Hepatocyte (in vitro differentiated cells): ENCODE data around the gene ITGA1. TPM values are rescaled to one million over a fixed set of nuclear protein-coding genes. Genes with fewer than 3 reads are reported as not detected.

Experiments used
- DNase-seq: peaks from one replicate; pipeline ENCODE4 v3.0.0-alpha.2; 2016; ENCODE audit warnings: low spot score
- H2AFZ ChIP-seq: fragments of 200-600 bp; sonication (generic); 2 replicates; pipeline ENCODE4 v1.6.0; 2016; ENCODE audit warnings: antibody characterized with exemption, mild to moderate bottlenecking
- H3K27ac ChIP-seq: fragments of 200-600 bp; sonication (generic); 2 replicates; pipeline ENCODE4 v1.5.1; 2016; ENCODE audit warnings: mild to moderate bottlenecking
- H3K27me3 ChIP-seq: fragments of 200-600 bp; sonication (generic); 2 replicates; pipeline ENCODE4 v1.6.1; 2016
- H3K36me3 ChIP-seq: fragments of 200-600 bp; sonication (generic); replicated peaks from 2 replicates; pipeline ENCODE4 v1.5.1; 2016; ENCODE audit warnings: low read depth; ENCODE audit not compliant: insufficient read depth
- H3K4me1 ChIP-seq: fragments of 200-600 bp; sonication (generic); 2 replicates; pipeline ENCODE4 v1.5.1; 2016; ENCODE audit warnings: mild to moderate bottlenecking, moderate library complexity; ENCODE audit not compliant: insufficient read depth
- H3K4me2 ChIP-seq: fragments of 200-600 bp; sonication (generic); 2 replicates; pipeline ENCODE4 v1.6.0; 2016
- H3K4me3 ChIP-seq: fragments of 200-600 bp; sonication (generic); 2 replicates; pipeline ENCODE4 v1.5.1; 2016; ENCODE audit warnings: mild to moderate bottlenecking
- H3K79me2 ChIP-seq: fragments of 200-600 bp; sonication (generic); 2 replicates; pipeline ENCODE4 v1.6.0; 2017; ENCODE audit warnings: mild to moderate bottlenecking
- H3K9me2 ChIP-seq: fragments of 200-600 bp; sonication (generic); replicated peaks from 2 replicates; pipeline ENCODE4 v1.6.0; 2017; ENCODE audit warnings: mild to moderate bottlenecking; ENCODE audit not compliant: insufficient read depth
- H3K9me3 ChIP-seq: fragments of 200-600 bp; sonication (generic); 2 replicates; pipeline ENCODE4 v1.5.1; 2016; ENCODE audit warnings: low read depth, mild to moderate bottlenecking
- H4K20me1 ChIP-seq: fragments of 200-600 bp; sonication (generic); 2 replicates; pipeline ENCODE4 v1.6.0; 2016; ENCODE audit warnings: mild to moderate bottlenecking; ENCODE audit not compliant: insufficient read depth, poor library complexity, severe bottlenecking
- EZH2 ChIP-seq: fragments of 200-600 bp; sonication (generic); IDR thresholded peaks from 2 replicates; pipeline ENCODE4 v1.6.1; 2016; ENCODE audit warnings: antibody characterized with exemption, mild to moderate bottlenecking, borderline replicate concordance
- EZH2phosphoT487 ChIP-seq: fragments of 200-600 bp; sonication (generic); IDR thresholded peaks from one replicate; pipeline ENCODE4 v1.6.1; 2018; ENCODE audit warnings: antibody characterized with exemption, mild to moderate bottlenecking, low read depth, moderate library complexity; ENCODE audit not compliant: unreplicated experiment, severe bottlenecking
- WGBS: methylation state at CpG from one replicate; pipeline ENCODE4 v1.1.6; 2016; ENCODE audit warnings: low lambda C conversion rate; ENCODE audit errors: missing lambda C conversion rate; 5-methylcytosine and 5-hydroxymethylcytosine counted together
- polyA plus RNA-seq: library from polyadenylated mRNA; unstranded; fragments of >200 nt; fragmentation: Nextera tagmentation; extraction: Ambion mirVana; gene quantifications from 2 replicates; pipeline ENCODE4 v1.2.1, GENCODE V29; 2016
- total RNA-seq: library from RNA; depleted of rRNA; stranded (reverse); fragments of >200 nt; gene quantifications from 2 replicates; pipeline ENCODE4 v1.2.3, GENCODE V29; 2014
- TF ChIP-seq, protein P1 (sequence below): fragments of 200-600 bp; sonication (generic); IDR thresholded peaks from 2 replicates; pipeline ENCODE4 v1.5.1; 2016; ENCODE audit warnings: antibody characterized with exemption, mild to moderate bottlenecking; ENCODE audit not compliant: poor library complexity

The ITGA1 gene
- total and polyA plus RNA-seq, 2 experiments from 2014 or later = 15.0 to 40.3 TPM

DNA sequence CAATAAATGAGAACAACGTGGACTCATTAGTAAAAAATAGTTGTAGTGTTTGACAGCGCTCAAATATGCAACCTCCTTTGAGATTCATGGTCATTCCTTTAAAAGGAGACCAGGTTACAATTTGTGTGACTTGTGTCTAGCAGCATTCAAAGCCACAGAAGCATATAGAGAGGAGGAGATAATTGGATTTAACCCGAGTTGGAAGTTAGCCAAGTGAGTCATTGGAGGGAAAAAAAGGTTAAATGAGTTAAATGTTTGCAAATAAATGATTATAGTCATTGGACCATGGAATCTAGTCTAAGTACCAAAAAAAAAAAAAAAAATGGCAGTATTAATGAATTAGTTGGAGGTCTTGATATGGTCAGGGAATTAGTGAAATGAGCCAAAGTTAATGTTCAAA lies 90.9 kb downstream of the ITGA1 start:
- Histone ChIP-seq H3K79me2 (no peaks in the 10 kb centered on the region), H3K36me3 (no peaks in the 10 kb centered on the region), H3K27ac (no peak overlapping the region), H4K20me1 (no peaks in the 10 kb centered on the region), H3K9me2 (no peaks in the 10 kb centered on the region), H3K27me3 (no peaks in the 10 kb centered on the region), H3K9me3 (no peaks in the 10 kb centered on the region), H3K4me3 (no peak overlapping the region), H2AFZ (no peak overlapping the region), H3K4me1 (no peaks in the 10 kb centered on the region), H3K4me2 (no peak overlapping the region)
- no peak for DNase-seq
- TF ChIP-seq EZH2phosphoT487 (no peak), EZH2 (no peak)
- TF ChIP-seq, protein P1, sequence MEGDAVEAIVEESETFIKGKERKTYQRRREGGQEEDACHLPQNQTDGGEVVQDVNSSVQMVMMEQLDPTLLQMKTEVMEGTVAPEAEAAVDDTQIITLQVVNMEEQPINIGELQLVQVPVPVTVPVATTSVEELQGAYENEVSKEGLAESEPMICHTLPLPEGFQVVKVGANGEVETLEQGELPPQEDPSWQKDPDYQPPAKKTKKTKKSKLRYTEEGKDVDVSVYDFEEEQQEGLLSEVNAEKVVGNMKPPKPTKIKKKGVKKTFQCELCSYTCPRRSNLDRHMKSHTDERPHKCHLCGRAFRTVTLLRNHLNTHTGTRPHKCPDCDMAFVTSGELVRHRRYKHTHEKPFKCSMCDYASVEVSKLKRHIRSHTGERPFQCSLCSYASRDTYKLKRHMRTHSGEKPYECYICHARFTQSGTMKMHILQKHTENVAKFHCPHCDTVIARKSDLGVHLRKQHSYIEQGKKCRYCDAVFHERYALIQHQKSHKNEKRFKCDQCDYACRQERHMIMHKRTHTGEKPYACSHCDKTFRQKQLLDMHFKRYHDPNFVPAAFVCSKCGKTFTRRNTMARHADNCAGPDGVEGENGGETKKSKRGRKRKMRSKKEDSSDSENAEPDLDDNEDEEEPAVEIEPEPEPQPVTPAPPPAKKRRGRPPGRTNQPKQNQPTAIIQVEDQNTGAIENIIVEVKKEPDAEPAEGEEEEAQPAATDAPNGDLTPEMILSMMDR = no peak
- 73% methylated on average over 3 of the region's 3 CpGs for WGBS

DNA sequence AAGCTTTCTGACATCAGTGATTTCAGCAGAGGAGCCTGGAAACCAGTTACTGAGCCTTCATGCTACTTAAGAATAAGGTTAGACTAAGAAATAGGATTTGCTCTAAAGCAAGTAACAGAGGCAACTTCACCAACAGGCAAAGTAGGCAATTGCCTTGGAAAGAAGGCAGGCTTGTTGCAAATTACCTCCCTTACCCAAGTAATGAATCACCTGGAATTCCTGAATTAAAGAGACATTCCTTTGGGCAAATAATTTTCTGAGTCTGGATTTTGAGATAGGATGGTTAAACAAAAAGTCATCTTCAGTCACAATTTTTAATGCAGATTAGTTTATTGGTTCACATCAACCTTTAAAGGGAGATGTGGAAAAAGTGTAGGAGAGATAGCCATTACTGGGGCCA lies 92.8 kb downstream of the ITGA1 start:
- Histone ChIP-seq H2AFZ (no peak overlapping the region), H3K9me2 (no peaks in the 10 kb centered on the region), H4K20me1 (no peaks in the 10 kb centered on the region), H3K9me3 (no peaks in the 10 kb centered on the region), H3K4me1 (no peaks in the 10 kb centered on the region), H3K36me3 (no peaks in the 10 kb centered on the region), H3K27ac (no peak overlapping the region), H3K79me2 (no peaks in the 10 kb centered on the region), H3K4me3 (no peak overlapping the region), H3K27me3 (no peaks in the 10 kb centered on the region), H3K4me2 (no peak overlapping the region)
- no peak for DNase-seq
- no peak for TF ChIP-seq EZH2phosphoT487
- TF ChIP-seq, protein P1 = no peak
- no peak for TF ChIP-seq EZH2

DNA sequence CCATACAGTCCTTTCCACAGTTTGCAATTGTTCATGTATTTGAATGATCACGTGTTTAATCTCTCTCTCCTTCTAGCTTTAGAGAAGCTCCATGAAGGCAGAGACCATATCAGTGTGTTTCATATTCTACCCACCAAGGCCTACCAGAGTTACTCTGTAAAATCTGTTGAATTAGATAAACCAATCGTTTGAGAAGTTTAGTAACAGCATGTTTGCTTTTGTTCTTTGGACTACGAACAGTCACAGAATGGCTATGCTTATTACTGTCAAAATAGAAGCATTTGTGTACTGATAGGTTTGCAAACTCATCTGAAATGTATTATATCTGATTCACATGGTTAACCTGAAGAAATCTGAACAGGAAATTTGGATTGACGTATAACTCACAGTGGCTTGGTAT lies 93.8 kb downstream of the ITGA1 start:
- WGBS = 77% methylated on average over 4 of the region's 4 CpGs
- no peaks in the 10 kb centered on the region for H3K9me2 ChIP-seq
- peaks cover 6% of the 10 kb centered on the region for H3K4me1 ChIP-seq
- no peak for TF ChIP-seq EZH2phosphoT487
- TF ChIP-seq EZH2 = no peak
- TF ChIP-seq, protein P1 = no peak
- H3K27me3 ChIP-seq = no peaks in the 10 kb centered on the region
- H3K4me2 ChIP-seq = no peak overlapping the region
- no peaks in the 10 kb centered on the region for H3K79me2 ChIP-seq
- no peak overlapping the region for H3K4me3 ChIP-seq
- no peak overlapping the region for H2AFZ ChIP-seq
- no peak overlapping the region for H3K27ac ChIP-seq
- no peak for DNase-seq
- H3K9me3 ChIP-seq = no peaks in the 10 kb centered on the region
- no peaks in the 10 kb centered on the region for H3K36me3 ChIP-seq
- no peaks in the 10 kb centered on the region for H4K20me1 ChIP-seq

DNA sequence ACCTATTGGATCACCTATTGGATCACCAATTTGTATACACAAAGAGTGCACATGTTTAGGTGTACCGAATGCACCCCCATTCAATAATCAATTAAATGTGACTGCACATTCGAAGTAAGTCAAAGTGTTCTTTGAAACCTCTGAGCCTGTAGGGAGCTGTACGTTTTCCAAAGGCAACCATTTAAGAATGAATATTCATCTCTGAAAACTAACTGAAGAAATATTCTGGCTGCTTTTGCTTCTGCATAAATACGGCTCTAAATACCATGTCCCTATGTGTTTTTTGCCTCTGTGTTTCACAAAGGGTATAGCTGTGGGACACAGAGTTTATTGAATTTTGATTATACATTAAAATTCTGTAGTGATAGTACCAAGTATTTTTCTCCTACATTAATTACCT lies 95.4 kb downstream of the ITGA1 start:
- H3K79me2 ChIP-seq = no peaks in the 10 kb centered on the region
- H2AFZ ChIP-seq = no peak overlapping the region
- H3K4me1 ChIP-seq = peaks cover 6% of the 10 kb centered on the region
- H4K20me1 ChIP-seq = no peaks in the 10 kb centered on the region
- no peak for DNase-seq
- H3K27ac ChIP-seq = no peak overlapping the region
- H3K36me3 ChIP-seq = no peaks in the 10 kb centered on the region
- no peak overlapping the region for H3K4me3 ChIP-seq
- TF ChIP-seq EZH2phosphoT487 (no peak), EZH2 (no peak)
- TF ChIP-seq, protein P1 = no peak
- H3K27me3 ChIP-seq = no peaks in the 10 kb centered on the region
- no peak overlapping the region for H3K4me2 ChIP-seq
- no peaks in the 10 kb centered on the region for H3K9me3 ChIP-seq
- H3K9me2 ChIP-seq = no peaks in the 10 kb centered on the region
- WGBS = 94% methylated on average over 4 of the region's 4 CpGs
